ENCODE results near the gene SLX9.
A peak's percentile ranks its signal among the peaks of the same experiment; 100 is the strongest.

Gene SLX9

DNA sequence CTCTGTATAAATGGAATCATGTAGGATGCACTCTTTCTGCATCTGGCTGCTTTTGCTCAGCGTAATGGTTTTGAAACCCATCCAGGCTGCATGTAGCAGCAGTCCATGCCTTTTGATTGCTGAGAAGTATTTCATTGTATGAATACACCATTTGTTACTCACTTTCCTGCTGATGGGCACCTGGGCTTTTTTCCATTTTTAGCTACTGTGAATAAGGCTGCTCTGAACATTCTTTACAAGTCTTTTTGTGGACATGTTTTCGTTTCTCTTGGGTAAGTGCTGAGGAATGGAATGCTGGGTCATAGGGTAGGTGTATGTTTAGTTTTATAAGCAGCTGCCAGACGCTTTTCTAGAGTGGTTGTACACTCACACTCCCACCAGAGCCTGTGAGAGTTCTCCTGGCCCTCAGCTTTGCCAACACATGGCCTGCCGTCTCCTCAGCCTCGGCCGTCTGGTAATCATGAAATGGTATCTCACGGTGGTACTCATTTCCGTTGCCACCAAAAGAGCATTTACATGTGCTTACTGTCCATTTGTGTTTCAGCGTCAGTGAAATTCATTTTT lies 22.7 kb downstream of the SLX9 start:
- Histone ChIP-seq H3K9me3 (ENCODE audit: control insufficient read depth in 1 of 2, low read length in 2 of 2) (no peaks in the 10 kb centered on the region), H3K27ac (ENCODE audit: low read depth, low read length) (no peak overlapping the region), H3K9ac (ENCODE audit: low read depth in 1 of 2, low read length in 2 of 2) (no peak overlapping the region), H3K4me1 (ENCODE audit: control insufficient read depth in 1 of 2, insufficient read depth in 2 of 2, low read length in 2 of 2) (peaks cover 9 to 12% of the 10 kb centered on the region in 2 donors), H3K36me3 (ENCODE audit: control insufficient read depth in 1 of 2, insufficient read depth in 2 of 2, low read length in 2 of 2) (peaks cover 7 to 41% of the 10 kb centered on the region in 2 donors), H3K27me3 (ENCODE audit: control insufficient read depth in 1 of 2, insufficient read depth in 2 of 2, low read length in 2 of 2) (no peaks in the 10 kb centered on the region), H3K4me3 (ENCODE audit: low read depth in 1 of 2, low read length in 2 of 2) (no peak overlapping the region)

DNA sequence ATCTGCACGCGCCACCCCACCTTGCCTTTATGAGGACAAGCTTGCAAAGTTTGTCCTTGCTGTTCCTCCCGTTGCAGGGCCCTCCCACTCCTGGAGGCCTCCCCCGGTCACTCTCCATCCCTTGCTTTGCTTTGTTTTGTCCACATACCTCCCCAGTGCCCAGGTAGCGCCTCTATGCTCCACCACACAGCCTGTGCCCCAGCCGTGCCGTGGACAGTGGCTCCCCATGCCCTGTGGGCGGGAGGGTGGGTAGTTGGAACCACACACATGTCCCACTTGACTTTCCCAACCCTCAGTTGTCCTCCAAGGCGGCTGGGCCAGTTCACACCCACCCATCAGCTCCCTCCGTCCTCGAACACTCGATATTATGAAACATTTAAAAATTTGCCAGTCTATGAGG lies 24.6 kb downstream of the SLX9 start:
- Histone ChIP-seq H3K4me1 (ENCODE audit: control insufficient read depth in 1 of 2, insufficient read depth in 2 of 2, low read length in 2 of 2) (peaks cover 4 to 7% of the 10 kb centered on the region in 2 donors), H3K27ac (ENCODE audit: low read depth, low read length) (no peak overlapping the region), H3K9ac (ENCODE audit: low read depth in 1 of 2, low read length in 2 of 2) (no peak overlapping the region), H3K9me3 (ENCODE audit: control insufficient read depth in 1 of 2, low read length in 2 of 2) (no peaks in the 10 kb centered on the region), H3K36me3 (ENCODE audit: control insufficient read depth in 1 of 2, insufficient read depth in 2 of 2, low read length in 2 of 2) (peaks cover 7 to 36% of the 10 kb centered on the region in 2 donors), H3K27me3 (ENCODE audit: control insufficient read depth in 1 of 2, insufficient read depth in 2 of 2, low read length in 2 of 2) (no peaks in the 10 kb centered on the region), H3K4me3 (ENCODE audit: low read depth in 1 of 2, low read length in 2 of 2) (no peak overlapping the region)

DNA sequence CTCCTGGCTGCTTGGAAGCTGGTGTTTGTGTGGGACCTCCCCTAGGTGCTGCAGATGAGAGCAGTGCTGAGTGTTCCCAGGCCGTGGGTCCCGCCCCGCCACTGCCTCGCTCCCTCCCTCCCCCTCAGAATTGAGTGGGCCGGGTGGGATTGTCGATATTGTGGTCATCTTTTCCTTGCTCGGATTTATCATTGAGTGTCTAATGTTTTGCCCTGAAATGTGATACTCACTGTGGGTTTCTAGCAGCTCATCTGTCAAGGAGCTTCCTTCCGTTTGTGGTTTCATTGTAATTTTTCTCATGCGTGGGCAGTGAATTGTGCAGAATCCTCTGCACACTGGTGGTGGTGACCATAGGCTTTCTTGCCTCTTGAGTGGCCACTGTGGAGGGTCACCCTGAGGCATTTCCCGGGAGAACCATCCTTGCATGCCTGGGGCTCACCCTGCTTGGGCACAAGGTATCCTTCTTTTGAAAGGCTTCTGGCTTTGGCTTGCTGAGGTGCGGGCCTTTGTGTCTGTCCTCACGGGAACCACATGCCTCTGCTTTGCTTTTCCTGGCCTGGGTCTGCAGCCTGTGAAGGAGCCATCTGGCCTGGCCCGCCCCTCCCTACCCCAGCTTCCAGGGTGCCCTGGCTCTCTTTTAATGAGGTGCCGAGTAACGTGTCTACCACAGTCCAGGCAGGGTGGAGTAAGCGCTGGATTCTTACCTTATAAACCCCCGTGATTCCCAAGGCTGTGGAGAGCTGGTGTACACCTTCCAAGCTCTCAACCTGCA lies 25.6 kb downstream of the SLX9 start:
- Histone ChIP-seq H3K27ac (ENCODE audit: low read depth, low read length) (no peak overlapping the region), H3K27me3 (ENCODE audit: control insufficient read depth in 1 of 2, insufficient read depth in 2 of 2, low read length in 2 of 2) (no peaks in the 10 kb centered on the region), H3K9me3 (ENCODE audit: control insufficient read depth in 1 of 2, low read length in 2 of 2) (no peaks in the 10 kb centered on the region), H3K36me3 (ENCODE audit: control insufficient read depth in 1 of 2, insufficient read depth in 2 of 2, low read length in 2 of 2) (peaks cover 7 to 35% of the 10 kb centered on the region in 2 donors), H3K4me3 (ENCODE audit: low read depth in 1 of 2, low read length in 2 of 2) (no peak overlapping the region), H3K9ac (ENCODE audit: low read depth in 1 of 2, low read length in 2 of 2) (no peak overlapping the region), H3K4me1 (ENCODE audit: control insufficient read depth in 1 of 2, insufficient read depth in 2 of 2, low read length in 2 of 2) (no peaks in the 10 kb centered on the region)

DNA sequence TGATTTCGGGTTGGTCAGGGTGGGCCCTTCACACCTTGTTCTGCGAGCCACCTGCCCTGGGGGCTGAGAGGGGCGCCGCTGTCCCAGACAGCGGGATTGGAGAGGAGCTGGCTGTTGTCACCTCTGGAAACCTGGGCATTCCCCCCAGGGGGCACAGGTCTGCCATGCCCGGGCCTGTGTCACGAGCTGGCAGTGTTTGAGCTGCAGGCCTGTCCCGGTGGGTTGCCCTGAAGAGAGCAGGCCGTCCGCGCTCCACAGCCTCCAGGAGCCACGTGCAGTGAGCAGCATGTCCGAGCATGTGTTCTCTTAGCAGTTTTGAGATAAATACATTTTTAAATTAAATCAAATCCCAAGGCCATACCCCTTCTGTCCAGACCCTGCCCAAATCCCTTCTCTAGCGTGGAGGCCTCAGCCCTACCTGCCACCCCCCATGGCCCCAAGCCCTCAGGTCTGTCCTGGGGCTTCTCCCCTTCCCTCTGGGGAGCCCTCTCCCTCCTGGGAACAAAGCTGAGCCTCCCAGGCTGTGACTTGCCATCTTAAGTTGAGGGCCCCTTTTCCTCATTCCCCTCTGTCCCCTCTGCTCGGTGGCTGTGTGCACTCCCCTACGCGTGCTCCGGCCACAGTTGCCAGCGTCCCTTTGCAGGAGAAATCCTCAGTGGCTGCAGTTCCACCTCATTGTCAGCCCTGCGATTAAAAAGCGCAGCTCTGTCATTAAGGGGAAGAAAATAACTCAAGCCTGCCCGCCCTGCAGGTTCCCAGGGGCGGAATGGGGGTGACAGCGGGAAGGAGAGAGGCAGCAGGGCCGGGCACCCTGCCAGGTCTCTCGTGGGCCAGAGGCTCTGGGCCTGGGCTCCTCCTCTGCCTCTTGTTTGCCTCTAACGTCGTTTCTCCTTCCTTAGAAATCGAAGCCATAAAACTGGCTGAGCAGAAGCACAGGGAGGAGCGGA lies 26.6 kb downstream of the SLX9 start:
- Histone ChIP-seq H3K4me3 (ENCODE audit: low read depth in 1 of 2, low read length in 2 of 2) (no peak overlapping the region), H3K27me3 (ENCODE audit: control insufficient read depth in 1 of 2, insufficient read depth in 2 of 2, low read length in 2 of 2) (no peaks in the 10 kb centered on the region), H3K36me3 (ENCODE audit: control insufficient read depth in 1 of 2, insufficient read depth in 2 of 2, low read length in 2 of 2) (peaks cover 5 to 28% of the 10 kb centered on the region in 2 donors), H3K27ac (ENCODE audit: low read depth, low read length) (no peak overlapping the region), H3K9me3 (ENCODE audit: control insufficient read depth in 1 of 2, low read length in 2 of 2) (no peaks in the 10 kb centered on the region), H3K4me1 (ENCODE audit: control insufficient read depth in 1 of 2, insufficient read depth in 2 of 2, low read length in 2 of 2) (no peaks in the 10 kb centered on the region), H3K9ac (ENCODE audit: low read depth in 1 of 2, low read length in 2 of 2) (no peak overlapping the region)

DNA sequence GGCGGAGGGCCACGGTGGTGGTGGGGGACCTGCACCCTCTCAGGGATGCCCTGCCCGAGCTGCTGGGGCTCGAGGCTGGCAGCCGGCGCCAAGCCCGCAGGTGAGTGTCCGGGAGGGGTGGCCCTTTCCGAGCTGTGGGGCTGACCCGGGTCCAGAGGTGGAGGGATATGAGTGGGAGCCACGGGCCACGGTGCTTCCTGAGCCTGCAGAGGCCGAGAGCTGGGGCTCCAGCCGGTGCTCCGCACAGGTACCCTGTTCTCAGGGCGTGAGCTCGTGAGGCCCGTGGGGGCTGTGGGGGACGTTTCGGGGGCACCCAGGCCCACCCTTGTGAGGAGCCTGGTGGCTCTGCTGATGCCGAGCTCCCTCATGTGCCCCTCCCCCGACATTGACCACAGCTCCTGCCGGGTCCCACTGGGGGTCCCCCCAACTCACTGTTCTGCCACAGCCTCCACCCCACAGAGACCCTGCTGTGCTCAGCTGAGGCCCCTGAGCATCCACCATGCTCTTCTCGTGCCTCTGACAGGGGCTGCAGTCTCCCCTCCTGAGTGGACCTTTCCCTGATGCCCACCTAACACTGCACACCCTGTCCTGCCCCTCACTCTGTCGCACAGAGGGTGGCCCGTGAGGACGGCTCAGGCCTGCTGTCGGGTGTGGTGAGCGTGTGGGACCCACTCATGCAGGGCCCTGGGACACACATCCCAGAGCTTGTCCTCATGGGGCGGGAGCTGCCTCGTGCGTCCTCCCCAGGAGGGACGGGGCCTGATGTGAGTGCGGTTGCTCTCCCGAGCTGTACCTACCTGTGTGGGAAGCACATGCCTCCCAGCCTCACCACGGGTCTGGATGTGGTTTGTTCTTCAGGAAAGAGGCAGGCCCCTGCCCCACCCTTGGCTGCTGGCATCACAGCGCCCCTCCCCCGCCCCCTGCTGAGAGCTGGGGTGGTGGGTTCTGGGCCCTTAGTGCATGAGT lies 27.5 kb downstream of the SLX9 start:
- Histone ChIP-seq H3K27ac (ENCODE audit: low read depth, low read length) (no peak overlapping the region), H3K36me3 (ENCODE audit: control insufficient read depth in 1 of 2, insufficient read depth in 2 of 2, low read length in 2 of 2) (peaks cover 5 to 24% of the 10 kb centered on the region in 2 donors), H3K27me3 (ENCODE audit: control insufficient read depth in 1 of 2, insufficient read depth in 2 of 2, low read length in 2 of 2) (no peaks in the 10 kb centered on the region), H3K4me3 (ENCODE audit: low read depth in 1 of 2, low read length in 2 of 2) (no peak overlapping the region), H3K9ac (ENCODE audit: low read depth in 1 of 2, low read length in 2 of 2) (no peak overlapping the region), H3K9me3 (ENCODE audit: control insufficient read depth in 1 of 2, low read length in 2 of 2) (no peaks in the 10 kb centered on the region), H3K4me1 (ENCODE audit: control insufficient read depth in 1 of 2, insufficient read depth in 2 of 2, low read length in 2 of 2) (no peaks in the 10 kb centered on the region)

DNA sequence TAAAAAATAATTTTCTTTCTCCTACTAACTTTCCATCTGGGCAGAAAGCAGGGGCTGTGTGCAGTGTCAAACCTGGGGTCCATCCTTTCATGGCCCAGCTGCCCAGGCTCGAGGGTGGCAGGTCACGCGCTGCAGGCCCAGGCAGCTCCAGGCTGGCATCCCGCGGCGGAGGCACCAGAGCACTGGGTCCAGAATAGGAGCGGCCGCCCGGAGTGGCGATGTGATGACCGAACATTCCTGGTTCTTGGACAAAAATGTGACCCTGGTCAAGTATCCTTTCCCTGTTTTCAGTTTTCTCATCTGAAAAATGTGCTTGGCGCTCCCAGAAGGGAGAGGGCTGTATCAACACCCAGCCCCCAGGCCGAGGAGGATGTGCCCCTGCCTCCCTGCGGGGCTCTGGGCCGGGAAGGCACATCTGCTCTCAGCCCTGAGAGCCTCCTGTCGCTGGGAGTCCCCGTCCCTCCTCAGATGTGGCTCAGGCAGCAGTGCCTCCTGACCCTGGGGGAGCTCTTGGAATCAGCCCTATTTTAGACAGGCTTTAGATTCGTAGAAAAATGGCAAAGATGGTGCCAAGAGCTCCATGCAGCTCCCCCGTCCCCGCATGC lies 29.3 kb downstream of the SLX9 start:
- H3K27ac ChIP-seq (ENCODE audit: low read depth, low read length), result no peak overlapping the region
- no peak overlapping the region for H3K4me3 ChIP-seq (ENCODE audit: low read depth in 1 of 2, low read length in 2 of 2)

DNA sequence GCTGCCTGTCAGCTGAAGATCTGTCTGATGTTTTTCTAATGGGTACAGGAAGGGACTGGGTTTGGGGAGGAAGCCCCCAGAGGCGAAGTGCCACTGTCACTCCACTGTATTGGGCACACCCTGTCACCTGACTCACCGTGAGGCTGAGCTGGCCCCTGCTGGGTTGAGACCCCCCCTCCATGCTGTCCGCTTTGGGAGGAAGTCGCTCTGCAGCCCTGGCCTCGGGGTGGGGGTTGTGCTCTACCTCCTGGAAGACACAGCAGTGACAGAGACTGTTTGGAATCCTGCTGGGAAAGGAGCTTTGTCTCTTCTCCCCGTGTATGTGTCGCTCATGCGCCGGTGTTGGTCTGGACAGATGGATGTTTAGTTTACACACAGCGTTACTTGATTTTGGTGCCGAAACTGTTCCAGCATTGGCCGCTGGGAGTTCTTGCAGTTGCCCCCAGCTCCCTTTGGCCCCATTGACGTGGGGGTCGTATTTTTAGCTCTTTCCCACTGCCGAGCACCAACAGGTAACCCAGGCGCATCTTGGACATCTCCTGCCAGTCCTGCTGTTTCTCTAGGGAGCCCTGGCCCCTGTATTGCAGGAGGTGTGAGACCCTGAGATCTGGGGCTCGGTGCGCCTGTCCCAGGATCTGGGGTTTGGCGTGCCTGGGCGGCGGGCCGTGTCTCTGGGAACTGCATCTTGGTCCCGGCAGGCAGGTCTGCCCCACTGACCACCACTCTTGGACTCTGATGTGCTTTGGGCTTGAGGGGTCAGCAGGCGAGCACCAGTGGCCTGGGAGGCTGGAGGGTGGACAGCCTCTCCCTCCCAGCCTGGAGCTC lies 30.3 kb downstream of the SLX9 start:
- no peak overlapping the region for H3K9ac ChIP-seq (ENCODE audit: low read depth in 1 of 2, low read length in 2 of 2)
- no peaks in the 10 kb centered on the region for H3K4me1 ChIP-seq (ENCODE audit: control insufficient read depth in 1 of 2, insufficient read depth in 2 of 2, low read length in 2 of 2)
- no peaks in the 10 kb centered on the region for H3K9me3 ChIP-seq (ENCODE audit: control insufficient read depth in 1 of 2, low read length in 2 of 2)
- no peaks in the 10 kb centered on the region for H3K27me3 ChIP-seq (ENCODE audit: control insufficient read depth in 1 of 2, insufficient read depth in 2 of 2, low read length in 2 of 2)
- H3K4me3 ChIP-seq (ENCODE audit: low read depth in 1 of 2, low read length in 2 of 2), result no peak overlapping the region
- H3K36me3 ChIP-seq (ENCODE audit: control insufficient read depth in 1 of 2, insufficient read depth in 2 of 2, low read length in 2 of 2), result peaks cover 5 to 33% of the 10 kb centered on the region in 2 donors
- H3K27ac ChIP-seq (ENCODE audit: low read depth, low read length), result peak overlapping the region; percentile 20

More for the DNA sequence above, 29.3 kb downstream of the SLX9 start:
- Histone ChIP-seq H3K27me3 (ENCODE audit: control insufficient read depth in 1 of 2, insufficient read depth in 2 of 2, low read length in 2 of 2) (no peaks in the 10 kb centered on the region), H3K9ac (ENCODE audit: low read depth in 1 of 2, low read length in 2 of 2) (no peak overlapping the region), H3K4me1 (ENCODE audit: control insufficient read depth in 1 of 2, insufficient read depth in 2 of 2, low read length in 2 of 2) (no peaks in the 10 kb centered on the region), H3K36me3 (ENCODE audit: control insufficient read depth in 1 of 2, insufficient read depth in 2 of 2, low read length in 2 of 2) (peaks cover 5 to 26% of the 10 kb centered on the region in 2 donors), H3K9me3 (ENCODE audit: control insufficient read depth in 1 of 2, low read length in 2 of 2) (no peaks in the 10 kb centered on the region)

DNA sequence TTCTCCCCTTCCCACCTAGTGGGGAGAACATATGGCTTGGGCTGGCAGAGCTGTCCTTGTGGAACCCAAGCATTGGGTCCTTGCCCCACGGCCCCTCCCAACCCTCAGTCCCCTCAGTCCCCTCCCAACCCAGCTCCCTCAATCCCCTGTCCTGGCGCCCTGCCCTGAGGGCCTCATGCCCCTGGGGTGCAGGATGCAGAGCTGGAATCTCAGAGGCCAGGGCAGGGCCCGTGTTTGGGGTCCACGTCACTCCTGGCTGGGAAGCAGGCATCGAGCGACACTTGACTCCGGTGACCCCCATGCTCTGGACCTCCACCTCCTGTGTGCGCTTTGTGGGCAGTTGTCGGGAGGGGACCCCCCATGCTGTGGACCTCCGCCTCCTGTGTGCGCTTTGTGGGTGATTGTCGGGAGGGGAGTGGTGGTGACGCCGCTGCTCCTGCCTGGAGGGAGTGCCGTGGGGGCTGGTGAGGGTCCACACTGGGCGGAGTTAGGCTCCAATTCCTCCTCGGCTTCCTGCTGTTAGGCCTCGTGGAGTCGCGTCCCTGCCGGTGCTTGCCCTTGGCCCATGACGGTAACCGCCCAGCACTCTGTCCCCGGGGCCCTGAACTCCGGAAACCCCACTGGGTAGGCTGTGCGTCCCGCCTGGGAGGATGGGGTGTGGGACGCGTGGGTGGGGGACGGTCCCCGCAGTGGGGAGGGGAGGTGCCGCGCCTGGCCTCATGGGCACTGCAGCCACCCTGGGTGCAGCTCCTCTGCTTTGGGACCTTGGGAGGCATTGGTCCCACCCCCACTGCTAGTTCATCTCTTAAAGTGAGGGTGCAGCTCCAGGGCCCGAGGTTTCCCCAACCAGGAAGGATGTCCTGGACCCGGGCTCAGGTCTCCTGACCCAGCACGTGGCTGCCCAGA lies 31.2 kb downstream of the SLX9 start:
- H3K36me3 ChIP-seq (ENCODE audit: control insufficient read depth in 1 of 2, insufficient read depth in 2 of 2, low read length in 2 of 2), result peaks cover 0 to 33% of the 10 kb centered on the region in 2 donors

More for the DNA sequence above, 31.2 kb downstream of the SLX9 start:
- Histone ChIP-seq H3K27ac (ENCODE audit: low read depth, low read length) (no peak overlapping the region), H3K9me3 (ENCODE audit: control insufficient read depth in 1 of 2, low read length in 2 of 2) (no peaks in the 10 kb centered on the region), H3K27me3 (ENCODE audit: control insufficient read depth in 1 of 2, insufficient read depth in 2 of 2, low read length in 2 of 2) (no peaks in the 10 kb centered on the region), H3K4me1 (ENCODE audit: control insufficient read depth in 1 of 2, insufficient read depth in 2 of 2, low read length in 2 of 2) (no peaks in the 10 kb centered on the region), H3K4me3 (ENCODE audit: low read depth in 1 of 2, low read length in 2 of 2) (no peak overlapping the region), H3K9ac (ENCODE audit: low read depth in 1 of 2, low read length in 2 of 2) (no peak overlapping the region)

All from duodenal mucosa (tissue), 2 donors.